ENCODE results near the gene LSP1. TPM values are rescaled to one million over a fixed set of nuclear protein-coding genes. Genes with fewer than 3 reads are reported as not detected.

The LSP1 gene
- total and polyA plus RNA-seq, 2 of the 8 experiments (the other 6 are each of a cell fraction or from before 2014, with no cell fraction given), result 0.03 TPM; not detected in 1

DNA sequence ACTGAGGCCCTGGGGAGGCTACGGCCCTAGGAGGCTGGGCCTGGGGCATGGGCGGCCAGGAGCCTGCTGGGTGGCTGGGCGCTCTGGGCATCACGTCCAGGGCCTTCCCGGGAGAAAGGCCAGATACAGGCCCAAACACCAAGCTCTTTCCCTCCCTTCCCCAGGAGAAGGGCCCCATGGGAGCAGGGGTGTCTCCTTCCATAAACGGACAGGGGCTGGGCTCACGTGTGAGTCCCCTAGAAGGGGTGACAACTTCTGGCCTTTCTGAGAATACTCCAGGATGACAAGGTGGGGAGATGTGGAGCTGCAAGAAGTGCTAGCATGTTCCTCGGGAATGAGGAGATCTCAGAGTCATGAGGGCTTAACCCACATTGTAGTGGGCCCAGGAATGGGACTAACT lies 37.6 kb upstream of the LSP1 start:
- Histone ChIP-seq H2BK120ac (replicated peaks; ENCODE audit: low read depth, low read length) (no peak overlapping the region), H3K36me3 (ENCODE audit: control insufficient read depth in 2 of 4, insufficient read depth in 4 of 4, low read length in 3 of 4) (no peaks in the 10 kb centered on the region), H3K56ac (replicated peaks; ENCODE audit: insufficient read length, low read depth, low read length) (no peak overlapping the region), H3K4ac (replicated peaks; ENCODE audit: insufficient read length, low read depth, low read length) (no peak overlapping the region), H3K4me3 (ENCODE audit: extremely low read depth in 1 of 4, insufficient read depth in 2 of 4, low read depth in 3 of 4, low read length in 4 of 4) (no peak overlapping the region), H4K91ac (replicated peaks; ENCODE audit: insufficient read length, low read length) (no peak overlapping the region), H3K23ac (ENCODE audit: insufficient read length) (no peak overlapping the region), H3K79me2 (ENCODE audit: control insufficient read depth in 1 of 2, insufficient read depth in 2 of 2, low read length in 2 of 2) (no peaks in the 10 kb centered on the region), H3K4me1 (replicated peaks in 1 of 4; ENCODE audit: control insufficient read depth in 3 of 4, insufficient read depth in 4 of 4, low read length in 3 of 4) (no peaks in the 10 kb centered on the region), H3K4me2 (ENCODE audit: insufficient read depth in 1 of 2, low read depth in 2 of 2, low read length in 2 of 2) (no peak overlapping the region), H3K23me2 (ENCODE audit: low read depth, low read length) (no peaks in the 10 kb centered on the region), H3K27ac (ENCODE audit: low read depth, low read length) (no peak overlapping the region), H2BK20ac (ENCODE audit: low read length) (no peak overlapping the region), H2AFZ (ENCODE audit: low read length) (no peak overlapping the region), H2BK15ac (ENCODE audit: low read length) (no peak overlapping the region), H3K27me3 (replicated peaks in 1 of 4; ENCODE audit: control insufficient read depth in 3 of 4, extremely low read depth in 1 of 4, insufficient read depth in 3 of 4, low read length in 3 of 4) (no peaks in the 10 kb centered on the region; a peak in 1 of 7 replicates), H4K5ac (ENCODE audit: insufficient read length, low read depth, low read length) (no peak overlapping the region), H3K14ac (ENCODE audit: insufficient read length) (no peak overlapping the region), H3K18ac (ENCODE audit: extremely low read depth, low read length) (no peak overlapping the region), H2BK12ac (ENCODE audit: low read depth, low read length) (no peak overlapping the region), H4K8ac (ENCODE audit: extremely low read depth, insufficient read depth, low read length) (no peak overlapping the region), H2BK5ac (ENCODE audit: low read depth, low read length) (no peak overlapping the region), H3K9ac (replicated peaks in 1 of 4; ENCODE audit: extremely low read depth in 1 of 4, low read depth in 3 of 4, low read length in 3 of 4) (no peak overlapping the region), H4K20me1 (replicated peaks in 1 of 2; ENCODE audit: control insufficient read depth in 1 of 2, insufficient read depth in 2 of 2, low read length in 2 of 2) (no peaks in the 10 kb centered on the region), H3K79me1 (ENCODE audit: low read depth, low read length) (no peaks in the 10 kb centered on the region), H2AK5ac (ENCODE audit: low read depth, low read length) (no peak overlapping the region), H3K9me3 (ENCODE audit: insufficient read depth in 2 of 2, low read depth in 1 of 2, low read length in 1 of 2) (peaks cover 0 to 8% of the 10 kb centered on the region in 2 experiments; a peak in 1 of 4 replicates)
- ChIA-PET POLR2A (ENCODE audit: partially characterized antibody) (no interaction called here), CTCF (ENCODE audit: partially characterized antibody) (interaction anchor here (1.3 to 4.0 kb wide), 8 partner anchors 9 to 335 kb away, joined by 3 to 18 read pairs (median 8); no protein-coding TSS in a partner anchor)
- FAIRE-seq (no peak), DNase-seq (ENCODE audit: low read depth in 1 of 2, low spot score in 2 of 2) (no peak)
- 80% methylated on average over 6 of the region's 8 CpGs; no CpG with 5 or more reads in 1 of the 2 experiments for WGBS, 2 experiments (ENCODE audit: extremely low coverage in 1 of 2, insufficient coverage in 1 of 2, insufficient read length in 1 of 2, insufficient replicate concordance in 2 of 2, low coverage in 1 of 2, low lambda C conversion rate in 2 of 2, missing lambda C conversion rate in 1 of 2)
- TF ChIP-seq HDAC2 (IDR thresholded peaks at IDR 0.05; ENCODE audit: borderline replicate concordance in 1 of 2, low read depth in 2 of 2, low read length in 2 of 2) (no peak), BACH1 (IDR thresholded peaks at IDR 0.05; ENCODE audit: low read length) (no peak), SIN3A (conservative IDR thresholded peaks at IDR 0.05 in 1 of 2, IDR thresholded peaks at IDR 0.05 in 1 of 2; ENCODE audit: low read depth in 1 of 2, low read length in 2 of 2) (no peak), JUN (IDR thresholded peaks at IDR 0.05; ENCODE audit: low read depth, low read length) (no peak), GTF2F1 (IDR thresholded peaks at IDR 0.05; ENCODE audit: borderline replicate concordance, low read depth, low read length) (no peak), SP1 (IDR thresholded peaks at IDR 0.05; ENCODE audit: low read depth, low read length) (no peak), RAD21 (IDR thresholded peaks at IDR 0.05 in 1 of 2, conservative IDR thresholded peaks at IDR 0.05 in 1 of 2; ENCODE audit: low read depth in 2 of 2, low read length in 2 of 2) (no peak), YY1 (IDR thresholded peaks at IDR 0.05; ENCODE audit: low read depth, low read length) (no peak), CREB1 (IDR thresholded peaks at IDR 0.05) (no peak), RXRA (IDR thresholded peaks at IDR 0.05; ENCODE audit: insufficient read depth, low read depth, low read length) (no peak), PHF8 (conservative IDR thresholded peaks at IDR 0.05; ENCODE audit: low read depth, low read length) (no peak)
- TF ChIP-seq, protein P1, sequence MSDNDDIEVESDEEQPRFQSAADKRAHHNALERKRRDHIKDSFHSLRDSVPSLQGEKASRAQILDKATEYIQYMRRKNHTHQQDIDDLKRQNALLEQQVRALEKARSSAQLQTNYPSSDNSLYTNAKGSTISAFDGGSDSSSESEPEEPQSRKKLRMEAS (IDR thresholded peaks at IDR 0.05), result no peak
- TF ChIP-seq, protein P2, sequence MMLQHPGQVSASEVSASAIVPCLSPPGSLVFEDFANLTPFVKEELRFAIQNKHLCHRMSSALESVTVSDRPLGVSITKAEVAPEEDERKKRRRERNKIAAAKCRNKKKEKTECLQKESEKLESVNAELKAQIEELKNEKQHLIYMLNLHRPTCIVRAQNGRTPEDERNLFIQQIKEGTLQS (IDR thresholded peaks at IDR 0.05; ENCODE audit: insufficient read depth, low read depth, low read length), result no peak

Data from H1 (cell line).